Nephron (organoid): Measurements from ENCODE around the gene SH3PXD2A.

Experiments
- H3K27ac Mint-ChIP-seq, 3 experiments: 2 replicates each; pipeline ENCODE4 v1.8.0; 2020; ENCODE audit warnings: mixed read lengths in 3 of 3, mild to moderate bottlenecking in 2 of 3, moderate library complexity in 1 of 3
- H3K27me3 Mint-ChIP-seq: 2 replicates; pipeline ENCODE4 v1.8.0; 2021; ENCODE audit warnings: low read depth, mild to moderate bottlenecking, moderate library complexity, mixed read lengths
- H3K36me3 Mint-ChIP-seq: 2 replicates; pipeline ENCODE4 v1.8.0; 2020; ENCODE audit warnings: low read depth, mixed read lengths
- H3K4me1 Mint-ChIP-seq: 2 replicates; pipeline ENCODE4 v1.8.0; 2020; ENCODE audit warnings: mixed read lengths
- H3K4me3 Mint-ChIP-seq, 3 experiments: 2 replicates each; pipeline ENCODE4 v1.8.0; 2020; ENCODE audit warnings: mild to moderate bottlenecking in 3 of 3, mixed read lengths in 3 of 3, moderate library complexity in 2 of 3
- H3K9me3 Mint-ChIP-seq: 2 replicates; pipeline ENCODE4 v1.8.0; 2020; ENCODE audit warnings: mixed read lengths
- TF ChIP-seq, protein P1 (sequence below), 3 experiments: fragments of 200-600 bp; sonication (generic); IDR thresholded peaks; one replicate each; pipeline ENCODE4 v1.5.0; 2021; ENCODE audit warnings: antibody characterized with exemption in 3 of 3; ENCODE audit not compliant: unreplicated experiment in 3 of 3

SH3PXD2A gene

GRCh38 chr10:103715430-103715829, 139.9 kb downstream of the SH3PXD2A start:
- Mint-ChIP-seq H3K27ac (no peak overlapping the region), H3K4me1 (peaks cover 14% of the 10 kb centered on the region)

GRCh38 chr10:103714232-103714891, 141.0 kb downstream of the SH3PXD2A start:
- H3K27ac Mint-ChIP-seq = no peak overlapping the region
- H3K36me3 Mint-ChIP-seq = peaks cover 7% of the 10 kb centered on the region
- H3K4me1 Mint-ChIP-seq = peaks cover 11% of the 10 kb centered on the region
- H3K27me3 Mint-ChIP-seq = no peaks in the 10 kb centered on the region
- no peaks in the 10 kb centered on the region for H3K9me3 Mint-ChIP-seq
- no peak overlapping the region for H3K4me3 Mint-ChIP-seq
- TF ChIP-seq, protein P1, sequence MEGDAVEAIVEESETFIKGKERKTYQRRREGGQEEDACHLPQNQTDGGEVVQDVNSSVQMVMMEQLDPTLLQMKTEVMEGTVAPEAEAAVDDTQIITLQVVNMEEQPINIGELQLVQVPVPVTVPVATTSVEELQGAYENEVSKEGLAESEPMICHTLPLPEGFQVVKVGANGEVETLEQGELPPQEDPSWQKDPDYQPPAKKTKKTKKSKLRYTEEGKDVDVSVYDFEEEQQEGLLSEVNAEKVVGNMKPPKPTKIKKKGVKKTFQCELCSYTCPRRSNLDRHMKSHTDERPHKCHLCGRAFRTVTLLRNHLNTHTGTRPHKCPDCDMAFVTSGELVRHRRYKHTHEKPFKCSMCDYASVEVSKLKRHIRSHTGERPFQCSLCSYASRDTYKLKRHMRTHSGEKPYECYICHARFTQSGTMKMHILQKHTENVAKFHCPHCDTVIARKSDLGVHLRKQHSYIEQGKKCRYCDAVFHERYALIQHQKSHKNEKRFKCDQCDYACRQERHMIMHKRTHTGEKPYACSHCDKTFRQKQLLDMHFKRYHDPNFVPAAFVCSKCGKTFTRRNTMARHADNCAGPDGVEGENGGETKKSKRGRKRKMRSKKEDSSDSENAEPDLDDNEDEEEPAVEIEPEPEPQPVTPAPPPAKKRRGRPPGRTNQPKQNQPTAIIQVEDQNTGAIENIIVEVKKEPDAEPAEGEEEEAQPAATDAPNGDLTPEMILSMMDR (IDR thresholded peaks at IDR 0.05; ENCODE audit: unreplicated experiment in 3 of 3) = no peak

More at GRCh38 chr10:103715430-103715829, 139.9 kb downstream of the SH3PXD2A start:
- Mint-ChIP-seq H3K27me3 (peaks cover 2% of the 10 kb centered on the region), H3K4me3 (no peak overlapping the region), H3K9me3 (no peaks in the 10 kb centered on the region), H3K36me3 (peaks cover 7% of the 10 kb centered on the region)
- TF ChIP-seq, protein P1 (IDR thresholded peaks at IDR 0.05; ENCODE audit: unreplicated experiment in 3 of 3) = no peak

GRCh38 chr10:103713676-103714075, 141.7 kb downstream of the SH3PXD2A start:
- Mint-ChIP-seq H3K9me3 (no peaks in the 10 kb centered on the region), H3K4me1 (peaks cover 11% of the 10 kb centered on the region), H3K36me3 (peaks cover 1% of the 10 kb centered on the region), H3K4me3 (no peak overlapping the region), H3K27me3 (no peaks in the 10 kb centered on the region), H3K27ac (peak overlapping the region in 1 of 3 experiments; percentile 17)
- TF ChIP-seq, protein P1 (IDR thresholded peaks at IDR 0.05; ENCODE audit: unreplicated experiment in 3 of 3) = no peak

DNA sequence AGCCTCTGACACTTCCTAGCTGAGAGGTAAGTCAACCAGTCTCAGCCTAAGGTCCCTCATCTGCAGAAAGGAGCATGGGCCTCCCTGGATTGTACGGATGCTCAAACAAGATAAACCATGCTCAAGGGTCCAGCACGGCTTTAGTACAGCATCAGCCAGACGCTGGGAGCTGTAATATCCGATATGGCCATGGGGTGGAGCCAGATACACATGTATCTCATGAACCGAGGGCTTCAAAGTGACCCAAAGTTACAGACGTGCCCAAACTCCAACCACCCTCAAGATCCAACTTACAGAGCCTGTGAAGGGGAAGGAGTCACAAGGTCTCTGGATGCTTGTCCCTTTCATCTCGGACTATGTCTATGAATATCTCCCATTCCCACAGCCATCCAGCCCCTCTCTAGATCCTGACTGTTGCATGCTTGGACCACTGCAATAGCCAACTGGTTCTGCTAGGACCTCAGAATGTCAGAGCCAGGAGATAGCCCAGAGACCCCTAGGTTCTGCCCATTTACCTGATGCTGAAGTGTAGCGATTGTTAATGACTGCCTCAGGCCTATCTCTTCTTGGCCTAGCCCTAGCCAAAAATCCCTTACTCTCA, 142.4 kb downstream of the SH3PXD2A start:
- Mint-ChIP-seq H3K4me1 (peaks cover 11% of the 10 kb centered on the region), H3K9me3 (no peaks in the 10 kb centered on the region), H3K27me3 (no peaks in the 10 kb centered on the region), H3K4me3 (no peak overlapping the region), H3K36me3 (no peaks in the 10 kb centered on the region), H3K27ac (peak overlapping the region; percentile 17 to 46 (median 35))
- TF ChIP-seq, protein P1 (IDR thresholded peaks at IDR 0.05; ENCODE audit: unreplicated experiment in 3 of 3) = peak; percentile 88 to 92 (median 90)

DNA sequence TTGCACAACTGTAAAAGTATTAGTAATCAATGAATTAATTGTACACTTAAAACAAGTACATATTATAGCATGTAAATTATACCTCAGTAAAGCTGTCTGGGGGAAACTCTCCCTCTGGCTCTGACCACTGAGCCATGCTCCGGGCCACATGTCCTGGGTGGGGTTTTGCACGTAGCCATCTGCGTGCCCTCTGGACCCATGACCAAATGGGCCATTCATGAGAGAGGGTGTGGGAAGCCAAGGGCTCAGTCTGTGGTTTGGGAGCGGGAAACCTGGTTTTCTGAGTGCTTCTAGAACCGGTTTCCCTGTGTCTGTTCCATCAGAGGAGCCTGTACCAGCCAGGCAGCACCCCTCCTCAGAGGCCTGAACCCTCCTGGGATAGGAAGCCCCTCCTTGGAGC, 143.2 kb downstream of the SH3PXD2A start:
- no peaks in the 10 kb centered on the region for H3K9me3 Mint-ChIP-seq
- no peaks in the 10 kb centered on the region for H3K36me3 Mint-ChIP-seq
- no peak overlapping the region for H3K27ac Mint-ChIP-seq
- H3K4me3 Mint-ChIP-seq = no peak overlapping the region
- no peaks in the 10 kb centered on the region for H3K27me3 Mint-ChIP-seq
- H3K4me1 Mint-ChIP-seq = peaks cover 11% of the 10 kb centered on the region
- TF ChIP-seq, protein P1 (IDR thresholded peaks at IDR 0.05; ENCODE audit: unreplicated experiment in 3 of 3) = no peak
